Natural killer cell (primary cell): ENCODE results near the gene KIF12. TPM values are rescaled to one million over a fixed set of nuclear protein-coding genes. Genes with fewer than 3 reads are reported as not detected.

Experiments
- ATAC-seq, 3 donors: fragments of 150-1000 bp in 2 of 3; fragments of 200-7000 bp in 1 of 3; cut with Tn5 transposase; 1 replicate in 1 of 3; 2 replicates in 2 of 3; pipeline ENCODE4 v1.10.0; 2021; ENCODE audit warnings: mild to moderate bottlenecking in 2 of 3, moderate library complexity in 2 of 3
- DNase-seq, 2 donors: peaks; one replicate each; pipeline versions ENCODE4 v3.0.0 to v3.0.0-alpha.2; 2013 to 2021; ENCODE audit warnings: mixed read lengths in 1 of 2
- H3K27ac ChIP-seq: one replicate; pipeline ENCODE4 v1.5.1; 2013; ENCODE audit warnings: mild to moderate bottlenecking, low read length
- H3K27me3 ChIP-seq: one replicate; pipeline ENCODE4 v1.6.1; 2013; ENCODE audit warnings: low read length; ENCODE audit not compliant: control insufficient read depth, insufficient read depth
- H3K36me3 ChIP-seq: one replicate; pipeline ENCODE4 v1.6.1; 2013; ENCODE audit warnings: low read length; ENCODE audit not compliant: control insufficient read depth, insufficient read depth
- H3K4me1 ChIP-seq: one replicate; pipeline ENCODE4 v1.6.1; 2013; ENCODE audit warnings: low read length; ENCODE audit not compliant: control insufficient read depth, insufficient read depth
- H3K4me3 ChIP-seq: one replicate; pipeline ENCODE4 v1.5.1; 2013; ENCODE audit warnings: low read length
- H3K9me3 ChIP-seq: one replicate; pipeline ENCODE4 v1.6.1; 2013; ENCODE audit warnings: low read length; ENCODE audit not compliant: control insufficient read depth, insufficient read depth
- H3K27ac Mint-ChIP-seq, 2 donors: one replicate each; pipeline ENCODE4 v1.8.0; 2022; ENCODE audit warnings: mild to moderate bottlenecking in 2 of 2, mixed read lengths in 2 of 2, moderate library complexity in 1 of 2
- H3K27me3 Mint-ChIP-seq, 2 donors: one replicate each; pipeline ENCODE4 v1.8.0; 2022; ENCODE audit warnings: low read depth in 2 of 2, mixed read lengths in 2 of 2
- H3K36me3 Mint-ChIP-seq: one replicate; pipeline ENCODE4 v1.8.0; 2022; ENCODE audit warnings: mixed read lengths
- H3K4me1 Mint-ChIP-seq, 2 donors: one replicate each; pipeline ENCODE4 v1.8.0; 2022; ENCODE audit warnings: mixed read lengths in 2 of 2
- H3K4me3 Mint-ChIP-seq: one replicate; pipeline ENCODE4 v1.8.0; 2022; ENCODE audit warnings: mild to moderate bottlenecking, moderate library complexity, mixed read lengths
- H3K9me3 Mint-ChIP-seq, 2 donors: one replicate each; pipeline ENCODE4 v1.8.0; 2022; ENCODE audit warnings: mixed read lengths in 2 of 2
- WGBS: methylation state at CpG from one replicate; pipeline ENCODE4 v1.1.7; 2013; ENCODE audit warnings: missing lambda C conversion rate; ENCODE audit not compliant: insufficient coverage; 5-methylcytosine and 5-hydroxymethylcytosine counted together
- intact Hi-C: fragments of 100-400 bp; cut with micrococcal nuclease; formaldehyde crosslinking; loops from one replicate; pipeline ENCODE4 v1.14.2; 2022
- total RNA-seq, 4 donors: library from RNA; stranded (reverse); fragments of 120-200 nt in 1 of 4; gene quantifications; one replicate each; pipeline versions ENCODE4 v1.2.3 to v1.2.4, GENCODE V29; 2013 to 2022
- TF ChIP-seq, protein P1 (sequence below): fragments of 200-600 bp; IDR thresholded peaks from one replicate; pipeline ENCODE4 v1.8.0; 2022; ENCODE audit warnings: antibody characterized with exemption

The KIF12 gene
- total RNA-seq, 3 donors from 2014 or later (not counting 1 experiment from before 2014, with no cell fraction given): not detected

DNA sequence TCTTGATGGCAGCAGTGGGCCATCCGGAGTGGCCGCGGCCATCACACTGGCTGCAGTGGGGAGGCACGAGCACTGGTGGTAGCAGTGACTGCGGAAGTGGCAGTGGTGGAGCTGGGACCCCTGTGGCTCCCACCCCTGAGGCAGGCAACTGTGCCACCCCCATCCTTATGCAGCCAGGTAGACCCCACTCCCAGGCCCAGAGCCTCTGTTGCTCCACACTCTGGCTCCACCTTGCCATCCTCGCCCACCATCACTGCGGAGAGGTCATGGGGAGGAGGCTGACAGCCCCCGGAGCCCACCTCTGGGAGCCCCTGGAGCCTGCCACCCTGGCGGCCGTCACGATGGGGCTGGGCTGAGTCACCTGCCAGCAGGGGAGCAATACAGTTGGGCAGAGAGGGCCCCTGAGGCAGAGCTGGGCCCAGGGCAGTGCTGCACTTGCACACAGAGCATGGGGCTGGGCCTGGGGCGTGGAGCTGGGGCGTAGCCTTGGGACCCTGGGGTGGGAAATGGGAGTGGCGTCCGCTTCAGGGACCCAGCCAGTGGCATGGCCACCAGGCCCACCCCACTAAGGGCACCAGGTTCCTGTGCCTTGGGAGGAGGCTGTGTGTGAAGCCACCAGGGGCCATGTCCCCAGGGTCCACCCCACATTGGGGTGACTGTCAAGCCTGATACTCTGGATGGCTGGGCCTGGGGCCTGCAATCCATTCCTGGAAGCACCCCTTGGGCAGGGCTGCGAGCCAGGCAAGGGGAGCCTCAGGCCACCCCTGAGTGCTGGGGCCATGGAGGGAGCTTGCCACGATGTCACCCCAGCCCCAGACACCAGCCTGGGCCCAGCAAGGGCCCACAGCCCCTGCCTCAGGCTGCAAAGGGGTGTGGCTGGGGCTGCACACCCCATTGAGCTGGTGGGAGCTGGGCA, 28.6 kb downstream of the KIF12 start:
- Mint-ChIP-seq H3K9me3 (no peaks in the 10 kb centered on the region), H3K27me3 (peaks cover 11 to 13% of the 10 kb centered on the region in 2 donors), H3K4me3 (no peak overlapping the region), H3K36me3 (no peaks in the 10 kb centered on the region), H3K4me1 (no peaks in the 10 kb centered on the region), H3K27ac (no peak overlapping the region)
- Histone ChIP-seq H3K4me1 (no peaks in the 10 kb centered on the region), H3K36me3 (no peaks in the 10 kb centered on the region), H3K4me3 (no peak overlapping the region), H3K27ac (no peak overlapping the region), H3K9me3 (no peaks in the 10 kb centered on the region), H3K27me3 (no peaks in the 10 kb centered on the region)
- WGBS: 91% methylated on average over 17 of the region's 17 CpGs
- ATAC-seq (no peak), DNase-seq (no peak)
- TF ChIP-seq, protein P1, sequence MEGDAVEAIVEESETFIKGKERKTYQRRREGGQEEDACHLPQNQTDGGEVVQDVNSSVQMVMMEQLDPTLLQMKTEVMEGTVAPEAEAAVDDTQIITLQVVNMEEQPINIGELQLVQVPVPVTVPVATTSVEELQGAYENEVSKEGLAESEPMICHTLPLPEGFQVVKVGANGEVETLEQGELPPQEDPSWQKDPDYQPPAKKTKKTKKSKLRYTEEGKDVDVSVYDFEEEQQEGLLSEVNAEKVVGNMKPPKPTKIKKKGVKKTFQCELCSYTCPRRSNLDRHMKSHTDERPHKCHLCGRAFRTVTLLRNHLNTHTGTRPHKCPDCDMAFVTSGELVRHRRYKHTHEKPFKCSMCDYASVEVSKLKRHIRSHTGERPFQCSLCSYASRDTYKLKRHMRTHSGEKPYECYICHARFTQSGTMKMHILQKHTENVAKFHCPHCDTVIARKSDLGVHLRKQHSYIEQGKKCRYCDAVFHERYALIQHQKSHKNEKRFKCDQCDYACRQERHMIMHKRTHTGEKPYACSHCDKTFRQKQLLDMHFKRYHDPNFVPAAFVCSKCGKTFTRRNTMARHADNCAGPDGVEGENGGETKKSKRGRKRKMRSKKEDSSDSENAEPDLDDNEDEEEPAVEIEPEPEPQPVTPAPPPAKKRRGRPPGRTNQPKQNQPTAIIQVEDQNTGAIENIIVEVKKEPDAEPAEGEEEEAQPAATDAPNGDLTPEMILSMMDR: no peak
- intact Hi-C loops: no loop called here

DNA sequence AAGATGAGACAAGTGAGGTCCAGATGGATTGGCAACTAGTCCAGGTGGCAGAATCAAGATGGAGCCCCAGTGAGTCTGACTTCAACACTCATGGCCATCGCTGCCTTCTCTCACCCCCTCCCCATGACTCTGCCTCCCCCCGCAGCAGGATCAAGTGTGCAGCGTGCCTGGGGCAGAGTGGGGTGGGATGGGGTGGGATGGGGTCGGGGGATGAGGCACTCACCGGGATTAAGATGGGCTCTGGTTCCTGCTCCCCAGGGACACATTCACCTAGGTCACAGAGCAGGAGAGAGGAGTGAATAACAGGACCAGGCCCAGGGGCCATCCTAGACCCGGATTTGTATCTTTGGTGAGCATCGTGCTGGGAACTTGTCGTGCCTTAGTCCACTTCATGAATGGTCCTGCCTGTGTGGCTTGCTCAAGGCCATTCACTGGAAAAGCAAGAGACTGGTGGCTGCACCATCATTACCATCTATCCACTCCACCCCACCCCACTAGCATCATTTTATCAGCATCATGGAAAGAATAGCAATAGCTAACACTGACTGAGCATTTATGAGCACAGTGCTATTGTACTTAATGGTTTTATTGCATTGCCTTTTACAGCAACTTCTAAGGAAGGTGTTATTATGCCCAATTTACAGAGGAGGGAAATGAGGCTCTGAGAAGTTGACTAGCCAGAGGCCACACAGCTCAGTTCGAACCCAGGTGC, 29.5 kb downstream of the KIF12 start:
- peaks cover 12 to 14% of the 10 kb centered on the region in 2 donors for H3K27me3 Mint-ChIP-seq
- TF ChIP-seq, protein P1: no peak
- no peaks in the 10 kb centered on the region for H3K36me3 Mint-ChIP-seq
- intact Hi-C loops: no loop called here
- no peak overlapping the region for H3K4me3 Mint-ChIP-seq
- Histone ChIP-seq H3K9me3 (no peaks in the 10 kb centered on the region), H3K27me3 (no peaks in the 10 kb centered on the region), H3K36me3 (no peaks in the 10 kb centered on the region), H3K4me1 (no peaks in the 10 kb centered on the region), H3K4me3 (no peak overlapping the region), H3K27ac (no peak overlapping the region)
- H3K27ac Mint-ChIP-seq: no peak overlapping the region
- DNase-seq (no peak), ATAC-seq (no peak)
- H3K9me3 Mint-ChIP-seq: no peaks in the 10 kb centered on the region
- H3K4me1 Mint-ChIP-seq: no peaks in the 10 kb centered on the region
- 89% methylated on average over 7 of the region's 9 CpGs for WGBS

DNA sequence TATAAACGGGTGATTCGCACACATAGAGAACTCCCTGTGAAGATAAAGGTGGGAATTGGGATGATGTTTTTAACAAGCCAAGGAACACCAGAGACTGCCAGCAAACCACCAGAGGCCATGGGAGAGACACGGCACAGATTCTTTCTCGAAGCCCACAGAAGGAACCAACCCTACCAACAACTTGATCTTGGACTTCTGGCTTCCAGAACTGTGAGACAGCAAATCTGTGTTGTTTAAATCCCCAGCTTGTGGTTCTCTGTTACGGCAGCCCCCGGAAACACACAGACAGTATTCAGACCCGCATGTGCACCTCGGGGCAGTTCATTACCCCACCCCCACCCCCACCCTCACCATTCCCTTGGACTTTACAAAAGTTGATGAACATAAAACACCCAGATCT, 33.8 kb downstream of the KIF12 start:
- Mint-ChIP-seq H3K27me3 (peaks cover 27 to 39% of the 10 kb centered on the region in 2 donors), H3K4me3 (no peak overlapping the region), H3K4me1 (peaks cover 0 to 5% of the 10 kb centered on the region in 2 donors), H3K9me3 (no peaks in the 10 kb centered on the region), H3K27ac (no peak overlapping the region), H3K36me3 (no peaks in the 10 kb centered on the region)
- TF ChIP-seq, protein P1: no peak
- intact Hi-C loops: no loop called here
- no peak overlapping the region for H3K27ac ChIP-seq
- H3K9me3 ChIP-seq: no peaks in the 10 kb centered on the region
- H3K4me3 ChIP-seq: no peak overlapping the region
- ATAC-seq (no peak), DNase-seq (no peak)
- H3K27me3 ChIP-seq: no peaks in the 10 kb centered on the region
- 89% methylated on average over 8 of the region's 8 CpGs for WGBS
- no peaks in the 10 kb centered on the region for H3K4me1 ChIP-seq
- H3K36me3 ChIP-seq: no peaks in the 10 kb centered on the region
